SKM-1 treated with dmso at 0.1 percent for 144 hours (cell line): ENCODE results near the gene BMX.

Experiments
- DNase-seq: peaks from one replicate; lab custom pipeline; 2025; ENCODE audit not compliant: unreplicated experiment; lab: John Stamatoyannopoulos, UW

The BMX gene

DNA sequence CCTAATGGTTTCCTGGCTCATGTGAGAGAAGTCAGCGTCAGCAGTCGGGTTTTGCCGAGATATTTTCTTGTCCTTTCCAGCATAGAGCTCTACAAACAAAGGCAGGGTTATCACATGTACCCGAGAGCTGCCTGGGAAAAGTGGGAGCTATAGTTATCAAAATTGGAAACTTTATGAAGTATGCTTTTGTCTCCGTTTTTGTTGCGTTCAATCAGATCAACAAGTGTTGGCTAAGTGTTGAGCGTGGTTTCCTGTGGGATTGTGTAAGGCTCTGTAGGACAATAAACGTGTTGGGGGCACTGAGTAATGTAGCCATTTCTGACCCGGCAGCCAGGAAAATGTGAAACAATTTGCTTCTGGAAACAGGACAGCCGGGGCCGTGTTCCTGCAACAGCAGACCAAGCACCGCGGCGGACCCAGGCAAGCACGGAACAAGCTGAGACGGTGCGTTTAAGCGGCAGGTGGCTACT lies at the start of gene BMX:
Gene BMX, plus strand, starts transcription at position 311 of the 470 bp plus-strand sequence. CDS start 7,547 bp downstream, outside the sequence.
- no peak for DNase-seq

DNA sequence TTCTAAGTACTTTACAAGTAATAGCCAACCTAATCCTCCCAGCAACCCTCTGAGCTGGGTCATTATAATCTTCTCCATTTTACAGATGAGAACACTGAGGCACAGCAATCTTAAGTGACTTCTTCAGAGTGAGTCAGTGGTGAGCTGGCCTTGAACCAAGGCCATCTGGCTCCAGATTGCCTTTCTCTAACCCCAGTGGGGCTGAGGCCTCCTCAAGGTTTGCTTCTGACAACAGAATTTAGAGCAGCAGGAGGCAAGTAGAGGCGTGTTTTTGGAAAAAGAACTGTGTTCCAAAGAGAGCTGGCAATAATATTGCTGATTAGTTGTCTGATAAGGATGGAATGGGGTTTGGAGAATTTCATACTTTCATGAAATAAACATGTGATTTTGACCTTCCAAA lies 48.7 kb upstream of the BMX start:
- no peak for DNase-seq

DNA sequence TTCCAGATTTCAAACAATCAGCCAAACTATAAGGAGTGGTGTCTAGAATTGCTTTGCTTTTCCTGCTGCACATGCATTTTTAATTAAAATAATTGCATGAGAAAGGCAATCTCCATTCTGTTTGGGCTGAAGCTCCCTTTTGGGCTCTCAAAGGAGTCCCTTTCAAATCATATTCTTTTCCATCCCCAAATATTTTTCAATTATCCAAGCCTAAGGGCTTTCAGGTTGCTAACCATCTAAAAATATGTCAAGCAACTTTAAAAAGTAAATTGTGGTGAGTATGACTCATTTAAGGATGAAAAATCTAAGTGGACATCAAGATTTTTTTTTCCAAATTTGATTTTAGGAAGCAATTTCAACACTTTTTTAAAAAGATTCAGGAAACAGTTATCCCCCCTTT lies 35.9 kb upstream of the BMX start:
- DNase-seq = no peak

DNA sequence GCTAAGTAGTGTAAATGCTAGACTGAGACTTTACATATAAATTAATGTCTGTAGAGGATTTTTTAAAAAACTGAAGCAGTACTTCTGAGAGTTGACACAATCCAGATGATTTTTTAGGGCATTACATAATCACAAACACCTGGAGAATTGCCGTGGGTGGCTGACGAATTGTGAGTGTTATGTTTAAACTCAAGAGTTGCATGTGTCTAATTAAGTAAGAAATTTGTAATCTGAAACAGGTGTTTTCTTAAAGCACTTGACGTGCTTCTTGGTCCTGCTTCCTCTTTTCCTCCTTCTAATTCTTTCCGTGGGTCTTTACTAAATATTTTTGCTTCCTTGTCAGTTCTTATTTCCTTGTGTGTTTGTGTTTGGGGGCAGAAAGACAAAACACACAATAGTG lies 35.3 kb upstream of the BMX start:
- no peak for DNase-seq

DNA sequence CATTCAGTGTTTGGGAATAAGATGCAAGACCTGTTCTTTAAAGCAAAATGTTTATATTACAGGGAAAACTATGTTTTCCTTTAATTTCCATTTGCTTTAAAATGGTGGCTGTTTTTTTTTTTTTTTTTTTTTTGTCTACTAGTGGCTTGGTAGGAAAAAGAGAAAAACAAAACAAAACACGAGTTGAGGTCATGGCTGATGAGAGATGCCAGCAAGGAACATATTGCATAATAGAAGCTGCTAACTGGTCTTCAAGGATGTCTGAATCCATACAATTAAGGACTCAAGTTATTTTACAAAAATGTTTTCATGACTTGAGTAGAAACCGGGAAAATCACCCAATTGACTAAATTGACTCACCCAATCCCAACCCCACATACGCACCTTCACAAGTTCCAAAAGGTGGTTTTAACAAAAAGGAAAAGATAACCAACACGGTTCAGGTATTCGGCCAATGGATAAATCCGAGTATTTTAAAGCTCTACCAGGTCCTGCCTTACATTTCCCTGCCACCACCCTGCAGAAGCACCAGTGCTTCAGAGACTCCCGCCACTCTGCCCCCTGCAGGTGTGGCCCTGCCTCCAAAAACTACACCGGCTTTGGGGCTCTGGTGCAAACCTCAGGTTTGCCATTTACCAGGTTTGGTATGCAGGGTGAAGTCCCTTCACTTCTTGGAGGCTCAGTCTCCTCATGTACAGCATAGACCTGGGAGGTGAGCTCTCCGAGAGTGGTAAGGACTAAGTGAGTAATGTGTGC lies 34.5 kb upstream of the BMX start:
- no peak for DNase-seq

DNA sequence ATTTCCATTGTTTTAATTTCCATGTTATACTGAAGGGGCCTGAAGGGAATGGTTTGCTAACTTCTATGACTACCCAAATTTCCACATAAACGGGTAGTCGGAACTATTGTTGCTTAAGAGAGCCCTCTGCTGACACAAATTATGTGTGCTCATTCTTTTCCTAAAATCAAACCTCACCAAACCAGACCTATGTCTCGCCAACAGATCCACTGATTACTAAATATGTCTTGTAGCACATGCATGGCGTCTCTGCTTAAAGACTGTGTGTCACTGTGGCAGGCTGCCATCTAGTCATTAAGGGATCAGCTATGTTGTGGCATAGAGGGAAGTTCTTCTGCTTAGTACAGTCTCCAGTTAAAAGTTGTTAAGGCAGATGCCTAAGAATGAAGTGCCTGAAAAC lies 32.6 kb upstream of the BMX start:
- peak; percentile 8 for DNase-seq

DNA sequence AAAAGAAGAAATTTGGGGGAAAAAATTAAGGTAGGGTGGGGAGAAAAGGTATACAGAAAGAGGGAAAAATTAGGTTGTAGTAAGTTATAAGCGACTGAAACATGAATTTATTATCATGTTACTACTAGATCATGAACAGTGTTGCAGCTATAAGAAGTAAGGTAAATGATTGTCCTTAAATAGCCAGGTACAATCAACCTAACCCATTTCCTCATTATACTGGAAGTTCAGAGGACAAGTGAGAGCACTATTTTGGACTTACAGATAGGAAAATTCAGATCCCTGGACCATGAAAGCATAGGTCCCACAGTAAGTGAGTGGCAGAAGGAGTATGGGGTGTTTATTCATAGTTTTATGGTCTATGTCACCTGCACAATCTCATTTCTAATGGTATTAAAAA lies 31.0 kb upstream of the BMX start:
- no peak for DNase-seq

DNA sequence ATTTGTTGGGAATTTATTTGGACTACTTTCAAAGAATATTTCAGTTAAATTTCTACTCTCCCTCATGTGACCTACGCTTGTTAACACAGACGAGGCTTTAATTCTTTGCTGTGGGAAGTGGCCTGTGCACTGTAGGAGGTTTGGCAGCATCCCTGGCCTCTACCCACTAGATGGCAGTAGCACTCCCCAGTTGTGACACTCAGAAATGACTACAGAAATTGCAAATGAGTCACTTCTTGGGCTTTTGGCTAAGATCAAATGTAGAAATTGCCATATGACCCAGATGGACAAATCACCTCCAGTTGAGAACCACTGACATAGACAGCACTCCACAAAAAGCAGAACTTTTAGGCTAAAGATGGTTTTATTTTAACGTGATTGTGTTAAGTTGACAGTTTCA lies 29.6 kb upstream of the BMX start:
- DNase-seq = peak; percentile 31

DNA sequence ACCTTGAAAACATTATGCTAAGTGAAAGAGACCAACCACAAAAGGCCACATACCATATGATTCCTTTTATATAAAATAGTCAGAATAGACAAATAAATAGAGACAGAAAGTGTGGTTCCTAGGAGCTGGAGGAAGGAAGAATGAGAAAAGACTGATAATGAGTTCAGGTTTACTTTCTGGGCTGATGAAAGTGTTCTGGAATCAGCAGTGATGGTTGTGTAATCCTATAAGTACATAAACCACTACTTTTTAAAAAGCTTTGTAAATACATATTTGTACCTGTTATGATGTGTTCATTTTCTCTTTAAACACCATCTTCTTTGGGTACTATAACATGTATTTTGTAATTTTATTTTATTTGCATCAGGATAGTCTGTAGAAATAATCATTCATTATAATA lies 28.1 kb upstream of the BMX start:
- DNase-seq = no peak

DNA sequence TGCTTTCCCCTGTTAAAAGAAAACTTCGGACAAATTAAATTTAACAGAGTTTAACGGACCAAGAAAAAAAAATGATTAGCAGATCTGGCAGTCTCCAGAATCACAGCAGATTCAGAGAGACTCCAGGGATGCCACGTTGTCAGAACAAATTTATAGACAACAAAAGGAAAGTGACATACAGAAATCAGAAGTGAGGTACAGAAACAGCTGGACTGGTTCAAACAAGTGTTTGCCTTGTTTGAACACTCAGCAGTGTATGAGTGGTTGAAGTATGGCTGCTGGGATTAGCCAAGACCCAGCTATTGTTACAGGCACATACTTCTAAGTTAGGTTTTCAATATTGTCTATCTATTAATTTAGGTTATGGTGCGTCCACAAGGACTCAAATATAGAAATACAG lies 26.6 kb upstream of the BMX start:
- no peak for DNase-seq

DNA sequence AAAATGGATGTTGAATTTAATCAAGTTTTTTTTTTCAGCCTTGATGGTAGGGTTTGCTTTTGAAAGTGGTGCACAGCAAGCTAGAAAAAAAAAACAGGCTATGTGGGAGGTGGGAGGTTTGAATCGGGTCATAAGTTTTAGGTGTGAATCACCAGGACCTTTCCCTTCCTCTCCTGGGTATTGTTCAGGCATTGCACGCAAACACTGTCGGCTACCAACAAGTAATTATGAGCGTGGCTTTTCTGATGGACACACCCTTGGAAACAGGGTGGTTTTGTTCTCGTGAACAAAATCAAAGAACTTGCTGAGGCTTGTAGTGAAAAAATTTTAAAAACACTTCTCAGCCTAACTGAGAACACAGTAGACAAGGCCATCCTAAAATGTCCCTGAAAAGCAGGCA lies 25.6 kb upstream of the BMX start:
- no peak for DNase-seq

DNA sequence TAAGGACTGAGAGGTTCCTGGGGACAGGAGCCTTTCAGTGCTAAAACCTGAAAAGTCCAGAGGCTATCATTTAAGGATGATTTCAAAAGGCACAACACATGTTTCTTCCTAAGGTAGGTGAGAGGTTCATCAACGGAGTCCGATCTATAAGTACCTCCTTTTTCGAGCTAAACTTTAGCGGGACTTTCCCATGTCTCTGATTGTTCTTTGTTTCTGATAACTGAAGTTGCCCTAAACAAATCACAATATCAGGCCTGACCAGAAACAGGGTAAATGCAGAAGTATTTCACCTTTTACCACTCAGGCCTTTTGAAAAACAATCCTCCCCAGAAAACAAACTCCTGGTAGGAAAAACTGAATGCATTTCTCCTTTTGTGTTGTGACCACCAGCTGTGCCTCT lies 25.1 kb upstream of the BMX start:
- no peak for DNase-seq

DNA sequence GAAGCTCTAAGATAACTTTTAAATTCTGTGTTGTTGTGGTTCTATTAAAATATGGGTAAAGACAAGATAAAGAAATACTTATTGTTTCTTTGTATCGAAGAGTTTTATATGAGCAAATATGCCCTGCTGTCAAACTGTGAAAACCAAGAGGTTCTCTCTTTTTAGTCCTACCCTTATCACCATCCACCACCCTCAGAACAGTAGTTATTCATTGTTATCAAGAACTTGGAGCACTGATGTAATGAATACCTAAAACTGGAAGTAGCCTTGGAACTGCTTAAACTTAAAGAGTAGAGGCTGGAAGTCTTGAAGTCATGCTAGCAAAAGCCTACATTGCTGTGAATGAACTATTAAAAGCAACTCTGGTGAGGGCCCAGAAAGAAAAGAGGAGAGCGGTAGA lies 16.7 kb upstream of the BMX start:
- DNase-seq = no peak

DNA sequence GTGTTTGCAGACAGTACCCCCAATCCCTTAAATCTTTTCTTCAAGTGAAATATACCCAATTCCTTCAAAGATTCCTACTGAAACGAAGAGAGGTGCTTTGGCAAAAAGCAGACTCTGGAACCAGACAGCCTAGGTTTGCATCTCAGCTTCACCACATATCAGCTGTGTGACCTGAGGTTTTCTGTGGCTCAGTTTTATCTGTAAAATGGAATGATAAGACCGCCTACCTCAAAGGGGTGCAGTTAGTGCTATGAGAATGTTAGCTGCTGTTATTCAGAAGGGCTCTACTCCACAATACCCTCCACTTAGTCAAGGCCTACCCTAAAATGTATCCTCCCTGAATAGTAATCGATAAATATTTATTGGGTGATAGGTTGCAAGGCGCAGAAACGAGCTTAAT lies 8.1 kb upstream of the BMX start:
- DNase-seq = no peak

DNA sequence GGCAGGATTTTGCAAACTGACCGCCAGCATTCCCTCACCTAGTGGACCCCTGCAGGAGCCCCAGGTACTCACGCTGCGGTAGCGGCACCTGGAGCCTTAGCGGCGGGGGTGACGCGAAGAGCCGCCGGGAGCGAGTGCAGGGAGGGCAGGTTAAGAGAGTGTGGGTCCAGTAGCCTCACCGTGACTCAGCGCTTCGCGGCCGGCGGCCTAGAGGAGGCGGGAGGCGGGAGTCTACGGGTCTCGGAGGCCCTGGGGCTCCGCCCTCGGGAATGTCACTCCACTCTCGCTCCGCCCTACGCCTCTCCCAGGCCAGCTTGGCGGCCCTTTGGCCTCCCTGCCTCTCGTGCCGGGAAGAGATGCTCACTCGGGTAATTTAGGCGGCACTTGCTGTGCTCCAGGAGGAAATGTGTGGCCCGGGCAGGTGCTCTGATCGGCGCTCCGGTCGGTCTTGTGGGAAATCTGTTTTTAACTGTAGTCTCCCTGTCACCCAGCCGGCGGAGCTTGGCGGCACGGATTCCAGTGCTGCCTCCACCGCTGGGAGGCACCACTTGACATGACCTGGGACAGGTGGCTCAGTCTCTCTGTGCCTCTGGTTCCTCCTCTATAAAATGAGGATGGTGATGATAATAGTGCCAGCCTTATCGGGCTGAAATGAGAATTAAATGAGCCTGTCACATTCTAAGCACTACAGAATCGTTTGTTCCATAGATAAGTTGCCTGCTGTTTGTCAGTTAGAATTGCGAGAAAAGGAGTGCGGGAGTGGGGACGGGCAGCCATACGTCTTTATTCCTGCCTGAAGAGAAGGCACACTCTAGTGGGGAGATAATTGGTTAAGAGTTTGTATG lies 7.3 kb upstream of the BMX start, which contains the start of gene PIR:
Gene PIR, minus strand, starts transcription at position 216 of the 845 bp plus-strand sequence. CDS start 2,076 bp downstream, outside the sequence.
- peak; percentile 66 for DNase-seq

DNA sequence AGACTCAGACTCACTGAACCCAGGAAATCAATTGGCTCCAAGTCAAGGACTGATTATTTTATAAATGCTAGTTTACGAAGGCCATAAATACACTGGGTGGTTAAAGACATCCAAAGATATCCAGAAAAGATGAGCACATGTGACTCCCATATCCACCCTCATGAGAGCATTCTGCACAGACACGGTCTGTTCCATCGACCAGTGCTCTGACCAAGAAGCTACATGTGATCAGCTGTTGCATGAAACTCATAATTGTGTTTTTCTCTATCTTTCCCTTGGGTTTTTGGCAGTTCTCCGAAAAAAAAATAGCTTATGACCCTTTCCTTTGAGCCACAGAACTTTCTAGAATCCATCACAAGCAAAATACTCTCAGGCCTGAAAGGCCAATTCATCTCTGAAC lies 4.8 kb upstream of the BMX start:
- no peak for DNase-seq

DNA sequence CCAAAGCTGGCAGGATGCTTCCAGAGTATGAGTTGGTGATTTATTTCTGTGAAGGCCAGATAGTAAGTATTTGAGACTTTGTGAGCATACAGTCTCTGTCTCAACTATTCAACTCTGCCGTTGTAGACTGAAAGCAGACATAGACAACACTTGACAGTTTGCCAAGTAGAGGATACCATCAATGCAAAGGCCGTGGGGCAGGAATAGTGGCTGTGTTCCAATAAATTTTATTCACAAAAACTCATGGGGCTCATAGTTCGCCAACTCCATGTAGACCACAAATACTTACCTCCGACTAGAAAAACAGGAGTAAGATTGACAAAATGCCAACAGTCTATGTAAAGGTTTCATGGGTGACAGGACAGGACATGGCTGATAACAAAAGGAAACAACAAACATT lies 3.8 kb upstream of the BMX start:
- no peak for DNase-seq

DNA sequence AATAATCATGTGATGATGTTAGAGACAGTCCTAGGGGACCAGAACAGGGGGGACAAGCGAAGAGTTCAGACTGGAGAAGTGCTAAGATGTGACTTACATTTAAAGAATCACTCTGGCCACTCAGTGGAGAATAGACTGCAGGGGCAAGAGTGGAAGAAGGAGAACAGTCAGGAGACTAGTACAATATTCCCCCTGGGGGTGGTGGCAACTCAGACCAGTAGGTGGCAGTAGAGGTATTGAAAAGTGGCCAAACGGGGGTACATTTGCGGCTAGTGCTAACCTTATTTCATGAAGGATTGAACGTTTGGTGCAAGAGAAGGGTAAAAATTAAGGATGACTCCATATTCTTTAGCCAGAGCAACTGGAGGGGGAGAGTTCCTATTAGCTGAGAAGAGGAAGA lies 2.7 kb upstream of the BMX start:
- peak; percentile 8 for DNase-seq

DNA sequence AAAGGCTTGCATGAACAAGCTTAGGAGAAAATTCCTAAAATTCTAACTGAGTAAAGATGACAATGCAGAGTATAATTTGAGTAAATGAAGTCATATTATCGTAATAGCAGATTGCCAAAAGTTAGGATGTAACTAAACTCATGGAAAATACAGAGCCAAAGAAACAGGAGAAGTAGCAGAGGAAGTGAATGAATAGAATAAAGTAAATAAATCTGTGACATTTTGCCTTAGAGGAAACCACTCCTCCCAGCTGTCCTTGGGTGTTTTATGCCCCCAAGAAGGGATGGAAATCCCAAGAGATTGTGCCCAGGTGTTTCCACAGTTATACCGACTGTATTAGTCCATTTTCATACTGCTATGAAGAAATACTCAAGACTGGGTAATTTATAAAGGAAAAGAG lies 1.9 kb upstream of the BMX start:
- no peak for DNase-seq

DNA sequence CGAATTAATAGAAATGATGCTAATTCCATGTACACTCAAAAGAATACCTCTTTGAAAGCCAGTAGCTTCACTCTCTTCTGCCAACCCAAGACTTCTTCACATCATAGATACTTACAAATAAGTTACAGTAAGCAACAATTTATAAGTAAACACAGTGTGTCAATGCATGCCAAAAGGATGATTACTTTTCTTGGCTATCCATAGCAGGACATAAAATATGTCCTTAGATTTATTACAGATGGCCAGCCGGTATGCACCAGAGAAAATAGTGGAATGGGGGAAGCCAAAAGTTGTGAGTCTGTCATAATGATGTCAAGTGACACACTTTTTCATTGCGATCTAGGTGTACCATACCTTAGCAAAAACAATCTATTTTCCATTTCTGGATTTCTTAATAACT lies 631 bp upstream of the BMX start:
- DNase-seq = no peak

DNA sequence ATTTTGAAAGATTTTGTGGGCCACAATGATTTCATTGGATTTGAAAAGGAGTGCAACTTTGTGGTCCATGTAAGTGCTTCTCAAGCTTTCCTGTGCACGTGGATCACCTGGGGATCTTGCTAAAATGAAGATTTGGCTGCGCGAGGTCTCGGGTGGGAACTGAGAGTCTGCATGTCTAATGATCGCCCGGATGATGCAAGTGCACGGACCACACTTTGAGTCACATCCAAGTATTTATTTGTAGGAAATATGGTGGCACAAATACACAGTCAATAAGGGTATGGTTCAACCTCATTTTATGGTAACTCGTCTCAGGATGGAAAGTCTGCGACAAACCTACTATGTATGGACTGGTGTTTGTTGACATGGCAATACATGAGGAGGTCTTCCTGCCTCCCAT lies 899 bp downstream of the BMX start:
- no peak for DNase-seq

DNA sequence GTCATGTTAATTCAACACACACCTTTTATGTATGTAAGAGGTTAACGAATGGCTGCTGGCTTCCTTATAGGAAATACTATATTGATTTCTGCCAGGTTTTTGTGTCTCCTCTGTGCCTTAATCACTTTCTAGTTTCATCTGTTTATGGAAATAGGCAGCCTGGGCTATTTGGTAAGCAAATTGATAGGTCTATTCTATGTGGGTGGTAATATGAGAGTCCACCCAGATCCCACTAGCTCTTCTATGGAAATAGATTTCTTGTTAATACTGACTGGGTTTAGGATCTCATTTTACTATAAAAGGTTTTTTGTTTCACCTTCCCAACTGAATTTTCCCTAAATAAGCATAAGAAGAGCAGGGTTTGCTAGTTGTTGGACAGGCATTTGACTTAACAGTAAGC lies 4.1 kb downstream of the BMX start:
- DNase-seq = no peak
